PC-3 (cell line): ENCODE data around the gene PRM3. TPM values are rescaled to one million over a fixed set of nuclear protein-coding genes. Genes with fewer than 3 reads are reported as not detected.

Experiments used
- ATAC-seq: fragments of 200-7000 bp; cut with Tn5 transposase; 2 replicates; pipeline ENCODE4 v1.9.1; 2020; ENCODE audit warnings: mild to moderate bottlenecking, moderate library complexity
- BruUV-seq: library from RNA; stranded (reverse); fragments of 400-500 nt; replicated peaks from 2 replicates; lab custom pipeline; 2021; lab: Mats Ljungman, UMichigan
- CTCF ChIA-PET: fragments of 300-600 bp; sonication (Branson Sonifier 250); formaldehyde crosslinking; loops from one replicate; lab custom pipeline; 2022; ENCODE audit warnings: antibody characterized with exemption; lab: Charles Lee
- POLR2A ChIA-PET: fragments of 300-600 bp; sonication (Branson Sonifier 250); formaldehyde crosslinking; loops from one replicate; lab custom pipeline; 2022; ENCODE audit warnings: antibody characterized with exemption; ENCODE audit not compliant: unreplicated experiment; lab: Charles Lee
- DNase-seq: peaks from one replicate; pipeline ENCODE4 v3.0.0-alpha.2; 2015
- H2AFZ ChIP-seq: fragments of 300-600 bp; sonication (generic); 2 replicates; pipeline ENCODE4 v1.6.0; 2016; ENCODE audit warnings: antibody characterized with exemption, low read length
- H3F3A ChIP-seq: fragments of 300-600 bp; sonication (generic); one replicate; pipeline ENCODE4 v1.6.0; 2017; ENCODE audit warnings: antibody characterized with exemption, low read length, control low read depth, mild to moderate bottlenecking; ENCODE audit not compliant: unreplicated experiment
- H3K27ac ChIP-seq: fragments of 300-600 bp; sonication (generic); 2 replicates; pipeline ENCODE4 v1.5.1; 2016; ENCODE audit warnings: mild to moderate bottlenecking, low read length
- H3K27me3 ChIP-seq: fragments of 300-600 bp; sonication (generic); 2 replicates; pipeline ENCODE4 v1.6.1; 2016; ENCODE audit warnings: low read length, mixed read lengths
- H3K36me3 ChIP-seq: fragments of 300-600 bp; sonication (generic); 2 replicates; pipeline ENCODE4 v1.6.1; 2016; ENCODE audit warnings: low read depth, mixed run types, low read length, mixed read lengths
- H3K4me1 ChIP-seq: fragments of 300-600 bp; sonication (generic); 2 replicates; pipeline ENCODE4 v1.5.1; 2016; ENCODE audit warnings: low read length; ENCODE audit not compliant: insufficient read depth
- H3K4me2 ChIP-seq: fragments of 300-600 bp; sonication (generic); 2 replicates; pipeline ENCODE4 v1.6.0; 2016; ENCODE audit warnings: low read length
- H3K4me3 ChIP-seq: fragments of 300-600 bp; sonication (generic); 2 replicates; pipeline ENCODE4 v1.5.1; 2016; ENCODE audit warnings: mild to moderate bottlenecking, low read length, mixed read lengths
- H3K79me2 ChIP-seq: fragments of 300-600 bp; sonication (generic); 2 replicates; pipeline ENCODE4 v1.6.1; 2017; ENCODE audit warnings: low read length, mixed read lengths
- H3K9ac ChIP-seq: fragments of 300-600 bp; sonication (generic); 2 replicates; pipeline ENCODE4 v1.6.0; 2016; ENCODE audit warnings: mild to moderate bottlenecking, low read length
- H3K9me2 ChIP-seq: fragments of 300-600 bp; sonication (generic); replicated peaks from 2 replicates; pipeline ENCODE4 v1.6.1; 2016; ENCODE audit warnings: mixed run types, low read length, mixed read lengths
- H3K9me3 ChIP-seq: fragments of 300-600 bp; sonication (generic); 2 replicates; pipeline ENCODE4 v1.6.1; 2016; ENCODE audit warnings: low read length, mixed read lengths
- H4K20me1 ChIP-seq: fragments of 300-600 bp; sonication (generic); 2 replicates; pipeline ENCODE4 v1.6.1; 2016; ENCODE audit warnings: low read length, mixed read lengths
- CTCF ChIP-seq: fragments of 300-600 bp; sonication (generic); conservative IDR thresholded peaks from 2 replicates; pipeline ENCODE4 v1.5.1; 2017; ENCODE audit warnings: antibody characterized with exemption, low read depth, mild to moderate bottlenecking, low read length
- EZH2 ChIP-seq: fragments of 300-600 bp; sonication (generic); IDR thresholded peaks from one replicate; pipeline ENCODE4 v1.6.1; 2017; ENCODE audit warnings: antibody characterized with exemption, mild to moderate bottlenecking, low read length; ENCODE audit not compliant: unreplicated experiment
- EZH2phosphoT487 ChIP-seq: fragments of 300-600 bp; sonication (generic); IDR thresholded peaks from 2 replicates; pipeline ENCODE4 v1.6.1; 2018; ENCODE audit warnings: mild to moderate bottlenecking, antibody characterized with exemption, low read length, borderline replicate concordance
- intact Hi-C: fragments of 100-400 bp; cut with micrococcal nuclease; formaldehyde crosslinking; loops from 2 replicates; pipeline ENCODE4 v1.9.0; 2023
- total RNA-seq: library from RNA; depleted of rRNA; stranded (reverse); fragments of >200 nt; gene quantifications from 2 replicates; pipeline ENCODE4 v1.2.3, GENCODE V29; 2014

PRM3 gene
- total RNA-seq, 1 experiment from 2014 or later, result not detected

- Histone ChIP-seq H3K27ac (no peak within 1 kb of the TSS), H3K4me2 (no peak within 1 kb of the TSS), H3K9me2 (no peaks in the 10 kb centered on the region), H3K4me1 (no peaks in the 10 kb centered on the region), H4K20me1 (no peaks in the 10 kb centered on the region), H3K9ac (no peak within 1 kb of the TSS), H3K4me3 (no peak within 1 kb of the TSS), H3K27me3 (no peaks in the 10 kb centered on the region), H3K79me2 (no peaks in the 10 kb centered on the region), H2AFZ (no peak within 1 kb of the TSS), H3K36me3 (no peaks in the 10 kb centered on the region), H3F3A (no peaks in the 10 kb centered on the region), H3K9me3 (no peaks in the 10 kb centered on the region)
- ChIA-PET POLR2A (no interaction called here), CTCF (no interaction called here)
- DNase-seq, result no peak
- intact Hi-C loops, result no loop called here
- no TSS peak for BruUV-seq
- no peak for ATAC-seq
- no peak for TF ChIP-seq EZH2
- no peak for TF ChIP-seq EZH2phosphoT487
- TF ChIP-seq CTCF, result no peak
These were observed 2.9 kb upstream of the PRM3 start, which contains the start of gene PRM2 for GRCh38 chr16:11276143-11276895. TSS of gene PRM2 (minus strand) at chr16:11276480. CDS start at chr16:11276370, 110 bp downstream.

DNA sequence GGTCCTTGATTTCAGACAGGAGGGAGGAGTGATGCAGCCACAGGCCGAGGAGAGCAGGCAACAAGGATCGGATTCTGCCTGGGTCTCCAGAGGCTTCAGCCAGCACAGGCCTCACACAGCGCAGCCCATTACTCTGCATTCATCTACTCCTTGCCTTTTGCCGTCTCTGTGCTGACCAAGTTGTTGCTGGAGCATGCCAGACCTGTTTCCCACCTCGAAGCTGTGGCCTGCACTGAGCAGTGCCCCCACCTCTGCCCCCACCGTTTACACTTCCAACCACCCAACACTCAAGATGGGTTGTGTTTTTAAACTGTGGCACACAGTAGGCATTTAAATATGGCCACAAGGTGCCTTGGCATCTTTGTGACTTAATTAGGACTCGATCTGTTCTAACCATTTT is 1.5 kb upstream of the PRM3 start:
- intact Hi-C loops, result no loop called here
- no peaks in the 10 kb centered on the region for H3K36me3 ChIP-seq
- CTCF ChIA-PET, result no interaction called here
- DNase-seq (no peak), ATAC-seq (no peak)
- H3F3A ChIP-seq, result no peaks in the 10 kb centered on the region
- no peaks in the 10 kb centered on the region for H3K9me2 ChIP-seq
- no peaks in the 10 kb centered on the region for H3K27me3 ChIP-seq
- no peak overlapping the region for H3K27ac ChIP-seq
- H4K20me1 ChIP-seq, result no peaks in the 10 kb centered on the region
- H3K9me3 ChIP-seq, result no peaks in the 10 kb centered on the region
- no TSS peak for BruUV-seq
- no peaks in the 10 kb centered on the region for H3K4me1 ChIP-seq
- H3K4me2 ChIP-seq, result no peak overlapping the region
- no peak for TF ChIP-seq EZH2
- TF ChIP-seq EZH2phosphoT487, result no peak
- TF ChIP-seq CTCF, result no peak
- POLR2A ChIA-PET, result no interaction called here
- H3K9ac ChIP-seq, result no peak overlapping the region
- H2AFZ ChIP-seq, result no peak overlapping the region
- H3K4me3 ChIP-seq, result no peak overlapping the region
- no peaks in the 10 kb centered on the region for H3K79me2 ChIP-seq

GRCh38 chr16:11273721-11274324 is 394 bp upstream of the PRM3 start:
- intact Hi-C loops, result no loop called here
- H3K4me3 ChIP-seq, result no peak overlapping the region
- no peaks in the 10 kb centered on the region for H3K9me2 ChIP-seq
- no peaks in the 10 kb centered on the region for H3K9me3 ChIP-seq
- POLR2A ChIA-PET, result no interaction called here
- ATAC-seq (no peak), DNase-seq (no peak)
- H4K20me1 ChIP-seq, result no peaks in the 10 kb centered on the region
- H3F3A ChIP-seq, result no peaks in the 10 kb centered on the region
- no peaks in the 10 kb centered on the region for H3K27me3 ChIP-seq
- no peak overlapping the region for H3K27ac ChIP-seq
- no peaks in the 10 kb centered on the region for H3K79me2 ChIP-seq
- no TSS peak for BruUV-seq
- H2AFZ ChIP-seq, result no peak overlapping the region
- no peak overlapping the region for H3K9ac ChIP-seq
- no peak overlapping the region for H3K4me2 ChIP-seq
- no peaks in the 10 kb centered on the region for H3K4me1 ChIP-seq
- TF ChIP-seq CTCF (no peak), EZH2phosphoT487 (no peak), EZH2 (no peak)
- no peaks in the 10 kb centered on the region for H3K36me3 ChIP-seq
- CTCF ChIA-PET, result no interaction called here
